Mesothelial cell of epicardium (in vitro differentiated cells): ENCODE data around the gene PCCA. TPM values are rescaled to one million over a fixed set of nuclear protein-coding genes. Genes with fewer than 3 reads are reported as not detected.

Experiments
- DNase-seq, 2 experiments: peaks; one replicate each; pipeline ENCODE4 v3.0.0; 2021; ENCODE audit warnings: low spot score in 2 of 2; ENCODE audit not compliant: unreplicated experiment in 2 of 2
- H3K27ac Mint-ChIP-seq: 2 replicates; pipeline ENCODE4 v1.8.0; 2021; ENCODE audit warnings: mixed read lengths
- H3K27me3 Mint-ChIP-seq: 2 replicates; pipeline ENCODE4 v1.8.0; 2021; ENCODE audit warnings: low read depth, mixed read lengths
- H3K36me3 Mint-ChIP-seq: 2 replicates; pipeline ENCODE4 v1.8.0; 2021; ENCODE audit warnings: mixed read lengths
- H3K4me1 Mint-ChIP-seq: 2 replicates; pipeline ENCODE4 v1.8.0; 2021; ENCODE audit warnings: mixed read lengths
- H3K4me3 Mint-ChIP-seq: 2 replicates; pipeline ENCODE4 v1.8.0; 2021; ENCODE audit warnings: mild to moderate bottlenecking, moderate library complexity, mixed read lengths
- H3K9me3 Mint-ChIP-seq: 2 replicates; pipeline ENCODE4 v1.8.0; 2021; ENCODE audit warnings: mixed read lengths
- total RNA-seq: library from RNA; stranded (reverse); gene quantifications from 3 replicates; pipeline ENCODE4 v1.2.1, GENCODE V29; 2021
- TF ChIP-seq, protein P1 (sequence below): fragments of 200-600 bp; sonication (generic); IDR thresholded peaks from one replicate; pipeline ENCODE4 v1.5.0; 2021; ENCODE audit warnings: antibody characterized with exemption; ENCODE audit not compliant: unreplicated experiment

The PCCA gene
- total RNA-seq, 1 donor from 2014 or later: 41.6 TPM

DNA sequence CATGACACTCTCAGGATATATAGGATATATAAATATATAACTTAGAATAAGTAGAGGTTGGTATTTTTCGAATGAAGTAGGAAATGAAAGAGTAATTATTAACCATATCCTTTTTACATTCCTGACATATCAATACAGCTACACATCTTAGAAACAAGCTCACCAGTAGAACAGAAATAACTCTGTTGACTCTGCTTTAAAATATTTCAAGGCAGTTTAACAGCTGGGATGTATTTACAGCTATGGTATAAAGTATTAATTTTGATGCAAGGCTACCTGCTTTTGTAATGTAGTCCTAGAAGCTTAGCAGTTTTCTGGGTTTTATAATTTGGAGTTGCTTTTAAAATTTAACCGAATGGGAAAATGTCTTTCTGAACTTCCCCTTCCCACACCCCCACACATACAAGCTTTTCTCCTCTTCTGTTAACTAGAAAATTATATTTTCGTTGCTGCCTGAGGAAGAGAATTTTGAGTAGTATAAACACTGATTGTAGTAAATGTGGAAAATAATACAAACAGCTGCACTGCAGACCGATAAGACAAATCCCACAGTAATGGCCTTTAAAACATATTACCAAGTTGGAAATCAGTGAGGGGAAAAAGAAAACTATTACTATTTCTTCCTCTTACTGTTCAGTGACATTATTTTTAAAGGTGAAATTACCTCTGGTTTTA, 352.0 kb downstream of the PCCA start:
- Mint-ChIP-seq H3K36me3 (peaks cover 10% of the 10 kb centered on the region), H3K27me3 (no peaks in the 10 kb centered on the region), H3K4me1 (peaks cover 12% of the 10 kb centered on the region), H3K4me3 (no peak overlapping the region), H3K27ac (peak overlapping the region; percentile 77), H3K9me3 (no peaks in the 10 kb centered on the region)
- no peak for DNase-seq
- TF ChIP-seq, protein P1, sequence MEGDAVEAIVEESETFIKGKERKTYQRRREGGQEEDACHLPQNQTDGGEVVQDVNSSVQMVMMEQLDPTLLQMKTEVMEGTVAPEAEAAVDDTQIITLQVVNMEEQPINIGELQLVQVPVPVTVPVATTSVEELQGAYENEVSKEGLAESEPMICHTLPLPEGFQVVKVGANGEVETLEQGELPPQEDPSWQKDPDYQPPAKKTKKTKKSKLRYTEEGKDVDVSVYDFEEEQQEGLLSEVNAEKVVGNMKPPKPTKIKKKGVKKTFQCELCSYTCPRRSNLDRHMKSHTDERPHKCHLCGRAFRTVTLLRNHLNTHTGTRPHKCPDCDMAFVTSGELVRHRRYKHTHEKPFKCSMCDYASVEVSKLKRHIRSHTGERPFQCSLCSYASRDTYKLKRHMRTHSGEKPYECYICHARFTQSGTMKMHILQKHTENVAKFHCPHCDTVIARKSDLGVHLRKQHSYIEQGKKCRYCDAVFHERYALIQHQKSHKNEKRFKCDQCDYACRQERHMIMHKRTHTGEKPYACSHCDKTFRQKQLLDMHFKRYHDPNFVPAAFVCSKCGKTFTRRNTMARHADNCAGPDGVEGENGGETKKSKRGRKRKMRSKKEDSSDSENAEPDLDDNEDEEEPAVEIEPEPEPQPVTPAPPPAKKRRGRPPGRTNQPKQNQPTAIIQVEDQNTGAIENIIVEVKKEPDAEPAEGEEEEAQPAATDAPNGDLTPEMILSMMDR: no peak

DNA sequence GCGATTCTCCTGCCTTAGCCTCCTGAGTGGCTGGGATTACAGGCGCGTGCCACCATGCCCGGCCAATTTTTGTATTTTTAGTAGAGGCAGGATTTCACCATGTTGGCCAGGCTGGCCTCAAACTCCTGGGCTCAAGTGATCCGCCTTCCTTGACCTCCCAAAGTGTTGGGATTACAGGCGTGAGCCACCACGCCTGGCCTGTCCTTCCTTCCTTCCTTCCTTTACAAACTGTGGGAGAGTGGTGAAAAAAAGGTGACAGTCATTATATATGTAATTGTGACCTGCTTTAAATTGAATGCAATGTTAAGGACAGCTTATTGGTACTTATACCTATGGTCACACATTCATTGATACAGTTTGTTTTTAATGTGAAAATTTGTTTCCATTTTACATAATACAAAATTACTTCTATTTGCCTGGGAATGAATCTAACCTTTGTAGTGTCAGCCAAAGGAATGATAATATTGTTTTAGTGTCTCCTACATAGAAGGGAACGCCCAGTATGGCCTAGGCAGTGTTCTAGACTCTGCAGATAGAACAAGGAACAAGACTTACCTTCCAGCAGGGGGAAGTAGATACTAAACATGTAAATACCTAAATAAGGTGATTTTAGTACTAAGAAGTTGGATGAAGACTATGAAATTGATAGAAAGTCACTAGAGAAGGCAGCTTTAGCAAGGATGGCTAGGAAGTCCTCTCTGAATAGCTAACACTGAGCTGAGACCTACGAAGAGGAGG, 353.4 kb downstream of the PCCA start:
- Mint-ChIP-seq H3K27ac (peak overlapping the region; percentile 3), H3K36me3 (peaks cover 10% of the 10 kb centered on the region), H3K4me1 (peaks cover 12% of the 10 kb centered on the region), H3K4me3 (no peak overlapping the region), H3K9me3 (no peaks in the 10 kb centered on the region), H3K27me3 (no peaks in the 10 kb centered on the region)
- DNase-seq: no peak
- TF ChIP-seq, protein P1: no peak

DNA sequence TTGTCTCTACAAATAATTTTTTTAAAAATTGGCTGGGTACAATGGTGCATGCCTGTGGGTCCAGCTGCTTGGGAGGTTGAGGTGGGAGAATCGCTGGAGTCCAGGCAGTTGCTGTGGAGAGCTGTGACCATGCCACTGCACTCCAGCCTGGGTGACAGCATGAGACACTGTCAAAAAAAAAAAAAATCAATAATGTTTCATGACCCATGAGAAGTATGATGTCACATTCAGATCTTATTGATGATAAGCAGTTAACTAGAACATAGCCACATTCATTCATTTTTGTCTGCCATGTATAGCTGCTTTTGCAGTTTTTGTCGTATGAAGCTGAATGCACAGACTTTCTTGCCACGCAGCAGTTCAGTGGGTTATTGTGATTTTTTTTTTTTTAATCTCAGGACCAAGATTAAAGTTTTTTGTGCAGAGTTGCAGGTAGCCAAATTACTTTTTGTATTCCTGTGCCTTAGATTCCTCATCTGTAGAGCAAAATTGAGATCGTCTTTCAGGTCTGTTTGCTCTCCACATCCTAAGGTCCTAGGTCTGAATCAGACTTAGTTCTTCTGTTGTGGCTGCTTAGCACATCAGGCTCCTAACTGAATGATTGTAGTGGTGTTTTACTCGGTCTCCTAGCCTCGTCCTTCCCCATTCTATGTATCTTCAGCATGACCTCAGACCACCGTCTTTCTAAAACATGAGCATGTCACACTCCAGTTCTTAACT, 354.5 kb downstream of the PCCA start:
- TF ChIP-seq, protein P1: no peak
- peaks cover 10% of the 10 kb centered on the region for H3K36me3 Mint-ChIP-seq
- no peak overlapping the region for H3K27ac Mint-ChIP-seq
- no peaks in the 10 kb centered on the region for H3K9me3 Mint-ChIP-seq
- no peak overlapping the region for H3K4me3 Mint-ChIP-seq
- peaks cover 14% of the 10 kb centered on the region for H3K4me1 Mint-ChIP-seq
- no peak for DNase-seq
- H3K27me3 Mint-ChIP-seq: no peaks in the 10 kb centered on the region

GRCh38 chr13:100443998-100444328, 355.1 kb downstream of the PCCA start:
- no peak for DNase-seq
- no peaks in the 10 kb centered on the region for H3K27me3 Mint-ChIP-seq
- H3K4me1 Mint-ChIP-seq: peaks cover 14% of the 10 kb centered on the region
- TF ChIP-seq, protein P1: no peak
- no peak overlapping the region for H3K4me3 Mint-ChIP-seq
- peaks cover 3% of the 10 kb centered on the region for H3K9me3 Mint-ChIP-seq
- H3K36me3 Mint-ChIP-seq: peaks cover 13% of the 10 kb centered on the region
- H3K27ac Mint-ChIP-seq: no peak overlapping the region

- Mint-ChIP-seq H3K36me3 (peaks cover 18% of the 10 kb centered on the region), H3K4me1 (peaks cover 2% of the 10 kb centered on the region), H3K9me3 (peaks cover 4% of the 10 kb centered on the region), H3K27me3 (no peaks in the 10 kb centered on the region), H3K27ac (peak overlapping the region; percentile 41), H3K4me3 (no peak overlapping the region)
- no peak for DNase-seq
- TF ChIP-seq, protein P1: no peak
Measured at GRCh38 chr13:100447831-100448230, 358.9 kb downstream of the PCCA start.
